Colon (tissue), 2 donors: ENCODE measurements around the gene NAT9.

Source experiments
- FAIRE-seq: peaks from 2 replicates; lab custom pipeline; 2012; peaks lifted over from hg19 to GRCh38; lab: Jason Lieb, UNC
- donor health status: control.
- donor health status: control.

NAT9 gene

DNA sequence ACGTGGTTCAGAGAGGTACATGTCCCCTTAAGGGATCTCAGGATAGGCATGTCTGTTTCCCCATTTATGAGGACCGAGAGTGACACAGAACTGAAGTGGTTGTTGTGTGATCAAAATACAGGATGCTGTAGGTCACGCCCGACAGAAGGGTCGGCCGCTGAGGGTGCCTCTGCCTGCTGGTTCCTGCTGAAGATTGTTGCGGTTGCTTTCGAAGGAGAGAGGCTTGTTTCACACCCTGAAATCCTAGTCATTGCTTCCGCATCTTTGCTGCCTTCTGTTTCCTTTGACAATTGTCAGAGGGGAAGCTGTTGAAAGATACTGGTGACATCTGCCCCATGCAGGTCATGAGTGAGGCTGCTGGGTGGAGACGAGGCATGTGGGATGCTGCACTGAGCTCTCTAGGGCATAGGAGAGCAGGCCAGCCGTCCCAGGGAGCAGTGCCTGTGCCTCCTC, 3.8 kb upstream of the NAT9 start:
- FAIRE-seq, result no peak

DNA sequence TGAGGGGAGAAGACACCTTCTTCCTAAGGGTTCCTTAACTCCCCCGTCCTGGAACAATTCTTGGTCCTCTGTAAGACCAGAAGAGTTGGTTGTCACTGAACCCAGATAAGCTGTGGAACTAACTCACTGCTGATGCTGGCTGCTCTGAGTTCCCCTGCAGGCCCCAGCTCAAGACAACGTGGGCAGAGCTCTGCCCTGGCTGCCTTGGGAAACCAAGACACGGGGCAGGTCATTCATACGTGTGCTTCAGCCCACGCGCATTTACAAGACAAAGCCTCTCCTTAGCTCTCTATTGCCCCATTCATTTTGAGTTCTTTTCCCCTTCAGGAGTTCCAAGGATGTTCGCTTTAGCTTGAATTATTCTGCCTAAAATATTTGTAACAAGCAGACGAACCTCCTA, 3.4 kb upstream of the NAT9 start:
- no peak for FAIRE-seq

DNA sequence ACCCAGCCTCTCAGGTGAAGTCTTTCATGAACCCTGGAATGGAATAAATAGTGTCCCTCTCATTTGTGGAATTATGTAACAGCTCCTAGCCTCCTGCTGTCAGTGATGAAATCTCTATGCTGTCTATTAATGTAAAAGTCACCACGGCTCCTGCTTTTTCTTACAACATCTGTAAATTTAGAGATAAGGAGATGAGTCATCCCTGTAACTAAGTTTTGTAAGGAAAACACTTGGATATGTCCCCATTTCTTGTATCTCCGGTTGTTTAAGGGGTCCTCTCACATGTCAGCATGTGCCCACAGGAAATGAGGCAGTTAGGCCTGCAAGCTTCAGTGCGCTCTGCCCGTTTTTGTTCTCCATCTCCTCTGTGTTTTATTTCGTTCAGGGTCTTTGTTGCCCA, 2.8 kb upstream of the NAT9 start:
- no peak for FAIRE-seq

- FAIRE-seq, result no peak
These were observed 1.9 kb upstream of the NAT9 start for GRCh38 chr17:74777901-74778515.

- FAIRE-seq, result no peak
These were observed 845 bp upstream of the NAT9 start for GRCh38 chr17:74776990-74777389.

DNA sequence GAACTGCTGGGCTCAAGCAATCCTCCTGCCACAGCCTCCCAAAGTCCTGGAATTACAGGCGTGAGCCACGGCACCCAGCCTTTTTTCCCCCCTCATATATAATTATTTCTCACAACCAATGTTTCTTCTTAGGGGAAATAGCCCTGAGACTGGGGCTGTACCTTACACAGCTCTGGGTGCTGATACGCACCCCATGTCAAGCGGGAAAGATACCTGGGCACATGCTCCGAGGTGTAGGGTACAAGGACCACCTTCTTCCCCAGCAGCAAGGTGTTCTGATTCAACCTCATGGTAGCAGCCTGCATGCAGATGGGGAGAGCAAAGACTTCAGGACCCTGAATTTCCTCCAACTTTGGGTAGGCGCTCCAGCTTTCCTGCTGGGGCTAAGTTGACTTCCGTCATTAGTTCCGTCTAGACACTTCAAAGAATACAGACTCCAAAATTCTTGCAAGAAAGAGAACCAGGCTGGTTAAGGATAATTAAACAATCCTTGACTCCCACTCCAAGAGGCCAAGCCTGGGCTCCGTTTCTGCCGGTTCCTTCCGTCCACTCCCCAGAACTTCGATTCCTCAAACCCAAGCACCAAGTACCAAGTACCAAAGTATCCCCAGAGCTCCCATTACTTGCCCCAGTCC, 619 bp downstream of the NAT9 start:
- FAIRE-seq, result no peak

DNA sequence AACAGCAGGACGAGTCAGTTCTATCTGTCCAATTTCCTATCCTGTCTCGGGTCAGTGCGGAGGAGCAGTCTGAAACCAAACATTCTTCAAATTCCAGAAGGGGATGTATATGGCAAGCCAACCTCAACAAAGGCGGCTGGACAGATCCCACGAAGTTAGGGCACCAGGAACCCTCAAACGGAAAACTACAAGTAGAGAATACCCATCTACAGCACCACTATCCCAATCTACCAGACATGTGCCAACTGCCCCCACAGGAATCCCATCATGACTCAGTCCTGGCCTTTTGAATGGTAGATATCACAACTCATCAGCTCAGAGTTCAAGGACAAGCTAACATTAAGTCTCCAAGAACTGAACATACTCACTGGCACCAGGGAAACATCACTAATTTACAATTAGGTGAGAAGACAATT, 2.3 kb downstream of the NAT9 start:
- no peak for FAIRE-seq

DNA sequence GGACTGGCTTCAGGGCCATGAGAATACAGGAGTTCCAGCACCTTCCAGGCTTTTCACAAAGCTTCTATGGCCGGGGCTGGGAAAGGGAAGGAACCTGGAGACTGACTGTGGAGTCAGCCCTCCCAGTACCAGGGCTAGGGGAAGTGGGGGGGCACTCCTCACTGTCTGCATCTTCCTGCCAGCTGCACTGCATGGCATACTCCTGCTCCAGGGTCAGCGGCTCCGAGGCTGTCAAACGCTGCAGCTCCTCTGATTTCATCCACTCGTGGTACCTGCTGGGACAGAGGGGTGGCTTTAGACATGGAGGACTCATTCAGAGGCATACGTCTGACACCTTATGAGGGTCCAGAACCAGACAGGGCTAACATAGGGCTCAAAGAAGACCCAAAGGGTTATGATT, 2.7 kb downstream of the NAT9 start:
- FAIRE-seq, result no peak

- no peak for FAIRE-seq
These were observed 4.1 kb downstream of the NAT9 start for GRCh38 chr17:74772053-74772452.

- FAIRE-seq, result no peak
These were observed 4.7 kb downstream of the NAT9 start for GRCh38 chr17:74771319-74771914.

GRCh38 chr17:74770498-74771318, 5.4 kb downstream of the NAT9 start:
- no peak for FAIRE-seq

GRCh38 chr17:74769856-74770497, 6.2 kb downstream of the NAT9 start:
- FAIRE-seq, result no peak

GRCh38 chr17:74769266-74769855, 6.8 kb downstream of the NAT9 start:
- FAIRE-seq, result no peak

- FAIRE-seq, result no peak
These were observed 7.4 kb downstream of the NAT9 start for GRCh38 chr17:74768763-74769114.

DNA sequence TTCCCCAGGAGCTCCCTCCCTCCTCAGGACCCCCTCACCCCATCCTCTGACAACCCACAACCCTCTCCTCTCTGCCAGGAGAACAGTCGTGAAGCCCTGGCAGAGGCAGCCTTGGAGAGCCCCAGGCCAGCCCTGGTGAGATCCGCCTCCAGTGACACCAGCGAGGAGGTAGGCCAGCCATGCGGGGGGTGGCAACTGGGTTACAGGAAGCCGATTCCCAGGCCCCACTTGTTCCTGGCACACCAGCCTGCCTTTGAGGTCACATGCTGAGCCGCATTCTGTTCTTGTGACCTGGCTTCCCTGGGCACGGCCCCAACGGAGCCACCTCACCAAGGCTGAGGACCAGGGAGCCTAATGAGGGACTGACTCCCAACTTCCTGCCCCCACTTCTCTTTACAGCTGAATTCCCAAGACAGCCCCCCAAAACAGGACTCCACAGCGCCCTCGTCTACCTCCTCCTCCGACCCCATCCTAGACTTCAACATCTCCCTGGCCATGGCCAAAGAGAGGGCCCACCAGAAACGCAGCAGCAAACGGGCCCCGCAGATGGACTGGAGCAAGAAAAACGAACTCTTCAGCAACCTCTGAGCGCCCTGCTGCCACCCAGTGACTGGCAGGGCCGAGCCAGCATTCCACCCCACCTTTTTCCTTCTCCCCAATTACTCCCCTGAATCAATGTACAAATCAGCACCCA, 7.9 kb downstream of the NAT9 start:
- no peak for FAIRE-seq

DNA sequence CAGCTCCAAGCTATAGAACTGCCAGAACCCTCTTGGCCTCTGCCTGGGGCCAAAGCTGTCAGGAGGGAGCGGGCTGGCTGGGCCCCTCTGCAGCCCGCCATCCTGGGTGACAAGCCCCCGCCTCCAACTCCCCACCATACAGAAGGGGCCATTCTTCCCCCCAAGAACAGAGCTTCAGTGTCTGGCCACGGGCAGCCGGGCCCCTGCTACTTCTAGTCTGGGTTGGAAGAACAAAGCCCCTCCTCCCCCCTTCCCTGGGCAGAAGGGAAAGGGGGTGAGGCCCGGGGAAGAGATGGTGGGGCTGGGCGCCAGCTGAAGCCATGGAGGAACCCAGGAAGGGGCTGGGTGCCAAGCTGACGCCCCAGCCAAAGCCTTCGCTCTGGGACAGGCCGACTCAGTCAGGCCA, 9.0 kb downstream of the NAT9 start:
- FAIRE-seq, result no peak

- FAIRE-seq, result no peak
These were observed 9.7 kb downstream of the NAT9 start for GRCh38 chr17:74766413-74766812.

- no peak for FAIRE-seq
These were observed 11.3 kb downstream of the NAT9 start for GRCh38 chr17:74764751-74765286.

GRCh38 chr17:74763565-74764387, 12.4 kb downstream of the NAT9 start:
- no peak for FAIRE-seq

GRCh38 chr17:74761931-74762330, 14.2 kb downstream of the NAT9 start:
- no peak for FAIRE-seq
